H9 (cell line): ENCODE data around the gene CREG1. TPM values are rescaled to one million over a fixed set of nuclear protein-coding genes. Genes with fewer than 3 reads are reported as not detected.

Source experiments
- DNase-seq: peaks from one replicate; pipeline ENCODE4 v3.0.0-alpha.2; 2017
- H2AFZ ChIP-seq: one replicate; pipeline ENCODE4 v1.6.1; 2013; ENCODE audit warnings: mild to moderate bottlenecking, low read length, control low read depth, moderate library complexity
- H2AK5ac ChIP-seq: 2 replicates; pipeline ENCODE4 v1.6.1; 2013; ENCODE audit warnings: low read length, control low read depth, mixed read lengths; ENCODE audit not compliant: insufficient read length
- H2BK120ac ChIP-seq: one replicate; pipeline ENCODE4 v1.6.1; 2013; ENCODE audit warnings: low read depth, mild to moderate bottlenecking, low read length, control low read depth, inconsistent platforms; ENCODE audit not compliant: poor library complexity, severe bottlenecking
- H2BK12ac ChIP-seq: 2 replicates; pipeline ENCODE4 v1.6.1; 2013; ENCODE audit warnings: low read length, control low read depth, mixed read lengths, low read depth; ENCODE audit not compliant: insufficient read length
- H2BK15ac ChIP-seq: 2 replicates; pipeline ENCODE4 v1.6.1; 2013; ENCODE audit warnings: low read depth, low read length, control low read depth
- H2BK20ac ChIP-seq: one replicate; pipeline ENCODE4 v1.6.1; 2013; ENCODE audit warnings: low read depth, mild to moderate bottlenecking, low read length, control low read depth, inconsistent platforms; ENCODE audit not compliant: poor library complexity, severe bottlenecking
- H2BK5ac ChIP-seq: 2 replicates; pipeline ENCODE4 v1.6.1; 2013; ENCODE audit warnings: low read length, control low read depth, mixed read lengths; ENCODE audit not compliant: insufficient read length
- H3K14ac ChIP-seq: 2 replicates; pipeline ENCODE4 v1.6.1; 2013; ENCODE audit warnings: low read length, control low read depth; ENCODE audit not compliant: insufficient read depth
- H3K18ac ChIP-seq: 2 replicates; pipeline ENCODE4 v1.6.1; 2013; ENCODE audit warnings: low read depth, mild to moderate bottlenecking, mixed read lengths, low read length, control low read depth; ENCODE audit not compliant: insufficient read length
- H3K23ac ChIP-seq: 2 replicates; pipeline ENCODE4 v1.6.1; 2013; ENCODE audit warnings: low read length, control low read depth, mixed read lengths, low read depth; ENCODE audit not compliant: insufficient read length
- H3K23me2 ChIP-seq: 2 replicates; pipeline ENCODE4 v1.6.1; 2013; ENCODE audit warnings: low read depth, mild to moderate bottlenecking, mixed read lengths, low read length, control low read depth; ENCODE audit not compliant: insufficient read length, poor library complexity, severe bottlenecking
- H3K27ac ChIP-seq: 2 replicates; pipeline ENCODE4 v1.5.1; 2013; ENCODE audit warnings: low read length, control low read depth, mixed read lengths, low read depth; ENCODE audit not compliant: insufficient read length
- H3K27me3 ChIP-seq: 2 replicates; pipeline ENCODE4 v1.6.1; 2013; ENCODE audit warnings: low read length, control low read depth, inconsistent platforms; ENCODE audit not compliant: insufficient read depth
- H3K4ac ChIP-seq: 2 replicates; pipeline ENCODE4 v1.6.1; 2013; ENCODE audit warnings: low read depth, mild to moderate bottlenecking, control low read depth, inconsistent platforms, low read length, moderate library complexity
- H3K4me1 ChIP-seq: 2 replicates; pipeline ENCODE4 v1.6.1; 2013; ENCODE audit warnings: low read length, control low read depth, inconsistent platforms; ENCODE audit not compliant: insufficient read depth
- H3K4me2 ChIP-seq: 2 replicates; pipeline ENCODE4 v1.6.1; 2013; ENCODE audit warnings: low read length, control low read depth, mixed read lengths; ENCODE audit not compliant: insufficient read length, insufficient read depth
- H3K56ac ChIP-seq: 2 replicates; pipeline ENCODE4 v1.6.1; 2013; ENCODE audit warnings: low read depth, mild to moderate bottlenecking, mixed read lengths, low read length, control low read depth; ENCODE audit not compliant: insufficient read length
- H3K79me1 ChIP-seq: 2 replicates; pipeline ENCODE4 v1.6.1; 2013; ENCODE audit warnings: low read depth, mild to moderate bottlenecking, moderate library complexity, low read length, control low read depth, inconsistent platforms; ENCODE audit not compliant: insufficient read depth, poor library complexity, severe bottlenecking
- H3K79me2 ChIP-seq: 2 replicates; pipeline ENCODE4 v1.6.1; 2013; ENCODE audit warnings: low read length, control low read depth, inconsistent platforms; ENCODE audit not compliant: insufficient read depth
- H3K9ac ChIP-seq: 2 replicates; pipeline ENCODE4 v1.6.1; 2013; ENCODE audit warnings: low read length, control low read depth, mixed read lengths; ENCODE audit not compliant: insufficient read length; ENCODE audit errors: extremely low read depth
- H3K9me3 ChIP-seq: one replicate; pipeline ENCODE4 v1.6.1; 2013; ENCODE audit warnings: low read depth, low read length, inconsistent platforms; ENCODE audit not compliant: control insufficient read depth
- H3T11ph ChIP-seq: one replicate; pipeline ENCODE4 v1.6.1; 2013; ENCODE audit warnings: mild to moderate bottlenecking, low read length, control low read depth, inconsistent platforms
- H4K20me1 ChIP-seq: one replicate; pipeline ENCODE4 v1.6.1; 2013; ENCODE audit not compliant: control insufficient read depth, insufficient read length, insufficient read depth
- H4K5ac ChIP-seq: 2 replicates; pipeline ENCODE4 v1.6.1; 2013; ENCODE audit warnings: low read depth, mild to moderate bottlenecking, mixed read lengths, low read length, control low read depth; ENCODE audit not compliant: insufficient read length
- H4K8ac ChIP-seq: replicated peaks from 2 replicates; pipeline ENCODE4 v1.6.1; 2013; ENCODE audit warnings: low read length, control low read depth, mixed read lengths, low read depth; ENCODE audit not compliant: insufficient read length
- H4K91ac ChIP-seq: 2 replicates; pipeline ENCODE4 v1.6.1; 2013; ENCODE audit warnings: low read depth, mild to moderate bottlenecking, moderate library complexity, mixed read lengths, low read length, control low read depth; ENCODE audit not compliant: insufficient read length
- H3K27ac Mint-ChIP-seq, 3 experiments: 2 replicates in 2 of 3; 3 replicates in 1 of 3; pipeline ENCODE4 v1.8.0; 2020 to 2021; ENCODE audit warnings: mixed read lengths in 3 of 3, mild to moderate bottlenecking in 1 of 3, moderate library complexity in 1 of 3
- H3K27me3 Mint-ChIP-seq: 2 replicates; pipeline ENCODE4 v1.8.0; 2021; ENCODE audit warnings: low read depth, mild to moderate bottlenecking, moderate library complexity, mixed read lengths
- H3K36me3 Mint-ChIP-seq, 3 experiments: 2 replicates in 2 of 3; 3 replicates in 1 of 3; pipeline ENCODE4 v1.8.0; 2020 to 2021; ENCODE audit warnings: low read depth in 3 of 3, mixed read lengths in 3 of 3; ENCODE audit not compliant: insufficient read depth in 1 of 3
- H3K4me1 Mint-ChIP-seq, 2 experiments: 2 replicates each; pipeline ENCODE4 v1.8.0; 2020; ENCODE audit warnings: mixed read lengths in 2 of 2
- H3K4me3 Mint-ChIP-seq, 2 experiments: 2 replicates in 1 of 2; 3 replicates in 1 of 2; pipeline ENCODE4 v1.8.0; 2020 to 2021; ENCODE audit warnings: mild to moderate bottlenecking in 2 of 2, mixed read lengths in 2 of 2, moderate library complexity in 1 of 2
- H3K9me3 Mint-ChIP-seq, 2 experiments: 2 replicates in 1 of 2; 3 replicates in 1 of 2; pipeline ENCODE4 v1.8.0; 2020; ENCODE audit warnings: mild to moderate bottlenecking in 2 of 2, mixed read lengths in 2 of 2, moderate library complexity in 1 of 2
- CTCF ChIP-seq: fragments of 200-600 bp; sonication (generic); conservative IDR thresholded peaks from 3 replicates; pipeline ENCODE4 v1.8.0; 2021; ENCODE audit warnings: antibody characterized with exemption, mild to moderate bottlenecking
- WGBS: extraction: QIAGEN DNeasy Blood & Tissue Kit; methylation state at CpG from one replicate; pipeline ENCODE4 v1.1.7; 2013; ENCODE audit warnings: missing lambda C conversion rate, low lambda C conversion rate, mixed read lengths; ENCODE audit not compliant: insufficient read length; ENCODE audit errors: extremely low coverage; 5-methylcytosine and 5-hydroxymethylcytosine counted together
- total RNA-seq: library from RNA; stranded (reverse); gene quantifications from 2 replicates; pipeline ENCODE4 v1.2.1, GENCODE V29; 2021

Gene CREG1
- total RNA-seq, 1 experiment from 2014 or later = 19.8 TPM

DNA sequence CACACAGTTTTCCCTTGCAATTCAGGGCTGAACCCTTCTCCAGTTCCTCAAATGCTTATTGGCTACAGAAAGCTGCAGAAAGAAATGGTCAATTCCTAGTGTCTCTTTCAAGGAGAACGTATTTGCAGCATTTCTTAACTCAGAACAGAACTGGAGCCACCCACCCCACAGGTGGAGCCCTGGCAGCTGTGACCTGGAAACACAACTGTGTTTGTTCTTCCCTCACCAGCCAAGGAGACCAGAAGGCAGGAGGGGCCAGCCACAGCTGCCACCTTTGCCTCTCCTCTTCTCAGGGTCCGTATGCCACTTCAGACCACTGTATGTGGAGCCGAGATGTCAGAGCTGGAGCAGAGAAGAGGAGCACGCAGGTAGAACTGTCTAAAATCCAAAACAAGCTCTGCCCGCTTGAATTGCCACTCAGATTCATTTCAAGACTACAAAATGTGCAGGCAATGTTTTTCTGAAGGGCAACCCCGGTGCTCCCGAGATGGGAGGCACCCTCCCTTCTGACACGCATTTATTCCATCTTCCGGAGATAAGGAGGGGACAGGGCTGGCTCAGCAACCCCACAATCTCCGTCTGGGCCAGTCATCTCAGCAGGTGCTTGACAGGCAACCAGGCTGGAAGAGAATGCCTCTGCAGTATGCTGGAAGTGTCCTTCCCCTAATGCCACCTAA is 51.9 kb downstream of the CREG1 start:
- H3K56ac ChIP-seq = no peak overlapping the region
- H4K8ac ChIP-seq = no peak overlapping the region
- H2BK20ac ChIP-seq = no peak overlapping the region
- Mint-ChIP-seq H3K27ac (no peak overlapping the region; a peak in 1 of 7 replicates), H3K4me3 (0 out of 5 replicates have a peak overlapping the region, but pooled peaks of 1 of the 2 experiments have one; percentile 8), H3K4me1 (peaks cover 30 to 34% of the 10 kb centered on the region in 2 experiments), H3K27me3 (peaks cover 14% of the 10 kb centered on the region), H3K36me3 (no peaks in the 10 kb centered on the region), H3K9me3 (no peaks in the 10 kb centered on the region)
- H3K27ac ChIP-seq = no peak overlapping the region
- no peaks in the 10 kb centered on the region for H3K23me2 ChIP-seq
- no peak for DNase-seq
- H3K9me3 ChIP-seq = no peaks in the 10 kb centered on the region
- H4K5ac ChIP-seq = no peak overlapping the region
- no peak overlapping the region for H3K18ac ChIP-seq
- no peak overlapping the region for H3K4me2 ChIP-seq
- no peak overlapping the region for H3K23ac ChIP-seq
- no peak overlapping the region for H3K9ac ChIP-seq
- no CpG with 5 or more reads among the region's 10 CpGs for WGBS
- no peak overlapping the region for H4K91ac ChIP-seq
- peaks cover 11% of the 10 kb centered on the region; the same call in 1 of the 2 replicates for H3K4me1 ChIP-seq
- no peak overlapping the region for H2BK12ac ChIP-seq
- H3K27me3 ChIP-seq = no peaks in the 10 kb centered on the region
- H2BK15ac ChIP-seq = no peak overlapping the region
- H3T11ph ChIP-seq = no peak overlapping the region
- no peaks in the 10 kb centered on the region for H3K79me2 ChIP-seq
- no peak overlapping the region for H2AK5ac ChIP-seq
- H3K14ac ChIP-seq = no peak overlapping the region; the same call in 1 of the 2 replicates
- no peak overlapping the region for H2BK120ac ChIP-seq
- no peak overlapping the region for H2BK5ac ChIP-seq
- no peak overlapping the region for H2AFZ ChIP-seq
- no peak overlapping the region for H3K4ac ChIP-seq
- no peaks in the 10 kb centered on the region for H3K79me1 ChIP-seq
- no peak for TF ChIP-seq CTCF
- H4K20me1 ChIP-seq = no peaks in the 10 kb centered on the region
